CD14-positive monocyte (primary cell): ENCODE data around the gene RAX2. TPM values are rescaled to one million over a fixed set of nuclear protein-coding genes. Genes with fewer than 3 reads are reported as not detected.

ENCODE experiments used
- DNase-seq, 3 donors: peaks; one replicate each; pipeline ENCODE4 v3.0.0-alpha.2; 2011 to 2022
- H2AFZ ChIP-seq: 2 replicates; pipeline ENCODE4 v1.6.0; 2012; ENCODE audit warnings: mild to moderate bottlenecking, low read depth, low read length, inconsistent platforms; ENCODE audit not compliant: insufficient read depth, poor library complexity, severe bottlenecking
- H3K27ac ChIP-seq, 2 donors: 1 replicate in 1 of 2; 2 replicates in 1 of 2; pipeline ENCODE4 v1.5.1; 2012 to 2013; ENCODE audit warnings: low read length in 2 of 2, control low read depth in 1 of 2, inconsistent platforms in 1 of 2, low read depth in 1 of 2, mild to moderate bottlenecking in 1 of 2
- H3K27me3 ChIP-seq, 2 donors: one replicate each; pipeline versions ENCODE4 v1.6.0 to v1.6.1; 2011 to 2013; ENCODE audit warnings: low read length in 2 of 2; ENCODE audit not compliant: control insufficient read depth in 2 of 2, insufficient read depth in 2 of 2
- H3K36me3 ChIP-seq, 2 donors: replicated peaks in 1 of 2; 1 replicate in 1 of 2; 2 replicates in 1 of 2; pipeline versions ENCODE4 v1.5.1 to v1.6.1; 2012 to 2013; ENCODE audit warnings: low read length in 2 of 2, control low read depth in 1 of 2, inconsistent platforms in 1 of 2, mild to moderate bottlenecking in 1 of 2; ENCODE audit not compliant: insufficient read depth in 2 of 2, control insufficient read depth in 1 of 2
- H3K4me1 ChIP-seq, 2 donors: 1 replicate in 1 of 2; 2 replicates in 1 of 2; pipeline versions ENCODE4 v1.5.1 to v1.6.1; 2012 to 2013; ENCODE audit warnings: low read length in 2 of 2, control low read depth in 1 of 2, inconsistent platforms in 1 of 2, mild to moderate bottlenecking in 1 of 2, moderate library complexity in 1 of 2; ENCODE audit not compliant: insufficient read depth in 2 of 2, control insufficient read depth in 1 of 2
- H3K4me2 ChIP-seq: replicated peaks from 2 replicates; pipeline ENCODE3; 2012; ENCODE audit warnings: low read length, moderate library complexity, mild to moderate bottlenecking; ENCODE audit not compliant: poor library complexity, severe bottlenecking; ENCODE audit errors: extremely low read depth
- H3K4me3 ChIP-seq, 3 experiments: fragments of 200-600 bp in 1 of 3; sonication (generic) in 1 of 3; replicated peaks in 1 of 3; 1 replicate in 2 of 3; 2 replicates in 1 of 3; pipeline ENCODE4 v1.5.1; 2011 to 2013; ENCODE audit warnings: low read length in 3 of 3, mild to moderate bottlenecking in 3 of 3, control low read depth in 2 of 3, low read depth in 2 of 3, inconsistent platforms in 1 of 3, moderate library complexity in 1 of 3
- H3K79me2 ChIP-seq: 2 replicates; pipeline ENCODE4 v1.6.0; 2012; ENCODE audit warnings: mild to moderate bottlenecking, control low read depth, inconsistent platforms, low read length, moderate library complexity; ENCODE audit not compliant: insufficient read depth
- H3K9ac ChIP-seq: 2 replicates; pipeline ENCODE4 v1.6.0; 2017; ENCODE audit warnings: low read length, mild to moderate bottlenecking; ENCODE audit not compliant: insufficient read depth, poor library complexity, severe bottlenecking
- H3K9me3 ChIP-seq, 2 donors: replicated peaks in 1 of 2; 1 replicate in 1 of 2; 2 replicates in 1 of 2; pipeline versions ENCODE4 v1.5.1 to v1.6.1; 2012 to 2013; ENCODE audit warnings: low read length in 2 of 2, control low read depth in 1 of 2; ENCODE audit not compliant: control insufficient read depth in 1 of 2, insufficient read depth in 1 of 2
- H4K20me1 ChIP-seq: 2 replicates; pipeline ENCODE4 v1.6.0; 2012; ENCODE audit warnings: mild to moderate bottlenecking, low read length, control low read depth, moderate library complexity; ENCODE audit not compliant: insufficient read depth
- H3K27ac Mint-ChIP-seq, 7 donors: one replicate each; pipeline ENCODE4 v1.8.0; 2020; ENCODE audit warnings: mild to moderate bottlenecking in 7 of 7, mixed read lengths in 7 of 7, moderate library complexity in 6 of 7, inconsistent platforms in 2 of 7
- H3K27me3 Mint-ChIP-seq, 3 donors: one replicate each; pipeline ENCODE4 v1.8.0; 2021 to 2022; ENCODE audit warnings: low read depth in 3 of 3, mild to moderate bottlenecking in 3 of 3, mixed read lengths in 3 of 3, moderate library complexity in 3 of 3, inconsistent platforms in 1 of 3
- H3K36me3 Mint-ChIP-seq, 2 donors: one replicate each; pipeline ENCODE4 v1.8.0; 2020; ENCODE audit warnings: mixed read lengths in 2 of 2, inconsistent platforms in 1 of 2, mild to moderate bottlenecking in 1 of 2
- H3K4me1 Mint-ChIP-seq: one replicate; pipeline ENCODE4 v1.8.0; 2020; ENCODE audit warnings: mild to moderate bottlenecking, mixed read lengths
- H3K4me3 Mint-ChIP-seq, 2 donors: one replicate each; pipeline ENCODE4 v1.8.0; 2020; ENCODE audit warnings: mild to moderate bottlenecking in 2 of 2, mixed read lengths in 2 of 2, moderate library complexity in 1 of 2
- H3K9me3 Mint-ChIP-seq, 7 donors: one replicate each; pipeline ENCODE4 v1.8.0; 2020 to 2022; ENCODE audit warnings: mixed read lengths in 7 of 7, mild to moderate bottlenecking in 6 of 7, moderate library complexity in 6 of 7, inconsistent platforms in 2 of 7
- CTCF ChIP-seq: fragments of 200-600 bp; IDR thresholded peaks from one replicate; pipeline ENCODE4 v1.8.0; 2022; ENCODE audit warnings: antibody characterized with exemption, mild to moderate bottlenecking
- WGBS: methylation state at CpG from one replicate; pipeline ENCODE4 v1.1.5; 2013; ENCODE audit warnings: missing lambda C conversion rate; ENCODE audit not compliant: insufficient coverage; 5-methylcytosine and 5-hydroxymethylcytosine counted together
- intact Hi-C, 2 donors: fragments of 100-400 bp; cut with micrococcal nuclease; formaldehyde crosslinking; loops; one replicate each; pipeline versions ENCODE4 v1.15.0 to v1.15.1; 2023
- polyA plus RNA-seq, 3 donors: library from polyadenylated mRNA; depleted of rRNA in 1 of 3; unstranded in 2 of 3; stranded (reverse) in 1 of 3; fragments of 300-500 nt in 2 of 3; fragments of >200 nt in 1 of 3; fragmentation: Illumina TruSeq in 2 of 3; gene quantifications; 1 replicate in 2 of 3; 2 replicates in 1 of 3; pipeline ENCODE4 v1.2.3, GENCODE V29; 2012 to 2021

Gene RAX2
- polyA plus RNA-seq, 3 donors = not detected

DNA sequence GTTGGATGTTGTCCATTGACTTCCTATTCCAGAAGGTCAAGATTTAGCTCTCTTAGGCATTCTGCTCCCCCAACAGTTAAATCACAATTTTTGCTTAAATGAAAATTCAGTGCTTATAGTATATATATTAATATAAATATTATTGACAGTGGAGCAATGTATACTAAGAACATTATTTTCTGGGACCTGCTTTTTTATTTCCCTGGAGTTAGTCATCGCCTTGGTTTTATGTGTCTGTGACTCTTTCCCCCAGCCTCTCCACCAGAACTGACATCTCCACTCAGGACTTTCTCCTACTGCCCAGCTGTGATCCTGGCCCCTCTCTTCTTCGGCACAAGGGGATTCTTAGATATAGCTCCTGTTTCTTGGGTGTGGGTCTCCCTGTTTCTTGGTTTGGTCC is 24.3 kb upstream of the RAX2 start:
- peaks cover 31 to 42% (median 34%) of the 10 kb centered on the region in 3 donors for H3K27me3 Mint-ChIP-seq
- intact Hi-C loops = no loop called here

GRCh38 chr19:3793799-3794198 is 21.8 kb upstream of the RAX2 start:
- DNase-seq = no peak
- H2AFZ ChIP-seq = no peak overlapping the region
- Mint-ChIP-seq H3K36me3 (no peaks in the 10 kb centered on the region), H3K27ac (no peak overlapping the region), H3K4me1 (no peaks in the 10 kb centered on the region), H3K27me3 (peaks cover 10 to 19% (median 15%) of the 10 kb centered on the region in 3 donors), H3K4me3 (no peak overlapping the region), H3K9me3 (peaks cover 6 to 24% (median 17%) of the 10 kb centered on the region in 7 donors)
- no peaks in the 10 kb centered on the region for H4K20me1 ChIP-seq
- intact Hi-C loops = no loop called here
- no peak overlapping the region for H3K4me3 ChIP-seq
- no peaks in the 10 kb centered on the region for H3K27me3 ChIP-seq
- H3K36me3 ChIP-seq = no peaks in the 10 kb centered on the region
- TF ChIP-seq CTCF = no peak
- H3K9me3 ChIP-seq = peaks cover 2 to 5% of the 10 kb centered on the region in 2 donors
- H3K4me1 ChIP-seq = no peaks in the 10 kb centered on the region
- no peaks in the 10 kb centered on the region for H3K79me2 ChIP-seq
- H3K27ac ChIP-seq = no peak overlapping the region
- WGBS = 90% methylated on average over 3 of the region's 3 CpGs
- H3K9ac ChIP-seq = no peak overlapping the region
- no peak overlapping the region for H3K4me2 ChIP-seq

More for the DNA sequence above, 24.3 kb upstream of the RAX2 start:
- no peak overlapping the region for H3K4me3 Mint-ChIP-seq
- no CpG with 5 or more reads among the region's 2 CpGs for WGBS
- no peaks in the 10 kb centered on the region for H3K36me3 ChIP-seq
- H3K27me3 ChIP-seq = peaks cover 4 to 17% of the 10 kb centered on the region in 2 donors
- no peak overlapping the region for H2AFZ ChIP-seq
- no peak for TF ChIP-seq CTCF
- H3K4me2 ChIP-seq = no peak overlapping the region
- DNase-seq = no peak
- no peak overlapping the region for H3K9ac ChIP-seq
- H3K9me3 ChIP-seq = peaks cover 2 to 5% of the 10 kb centered on the region in 2 donors
- H3K4me1 ChIP-seq = peaks cover 2 to 6% of the 10 kb centered on the region in 2 donors
- peaks cover 0 to 2% of the 10 kb centered on the region in 2 donors for H3K36me3 Mint-ChIP-seq
- H3K79me2 ChIP-seq = no peaks in the 10 kb centered on the region
- H3K4me1 Mint-ChIP-seq = peaks cover 5% of the 10 kb centered on the region
- peaks cover 6 to 25% (median 11%) of the 10 kb centered on the region in 7 donors for H3K9me3 Mint-ChIP-seq
- H3K27ac ChIP-seq = no peak overlapping the region
- H3K4me3 ChIP-seq = no peak overlapping the region
- no peak overlapping the region for H3K27ac Mint-ChIP-seq
- H4K20me1 ChIP-seq = no peaks in the 10 kb centered on the region
